ENCODE measurements around the gene SART3.

DNA sequence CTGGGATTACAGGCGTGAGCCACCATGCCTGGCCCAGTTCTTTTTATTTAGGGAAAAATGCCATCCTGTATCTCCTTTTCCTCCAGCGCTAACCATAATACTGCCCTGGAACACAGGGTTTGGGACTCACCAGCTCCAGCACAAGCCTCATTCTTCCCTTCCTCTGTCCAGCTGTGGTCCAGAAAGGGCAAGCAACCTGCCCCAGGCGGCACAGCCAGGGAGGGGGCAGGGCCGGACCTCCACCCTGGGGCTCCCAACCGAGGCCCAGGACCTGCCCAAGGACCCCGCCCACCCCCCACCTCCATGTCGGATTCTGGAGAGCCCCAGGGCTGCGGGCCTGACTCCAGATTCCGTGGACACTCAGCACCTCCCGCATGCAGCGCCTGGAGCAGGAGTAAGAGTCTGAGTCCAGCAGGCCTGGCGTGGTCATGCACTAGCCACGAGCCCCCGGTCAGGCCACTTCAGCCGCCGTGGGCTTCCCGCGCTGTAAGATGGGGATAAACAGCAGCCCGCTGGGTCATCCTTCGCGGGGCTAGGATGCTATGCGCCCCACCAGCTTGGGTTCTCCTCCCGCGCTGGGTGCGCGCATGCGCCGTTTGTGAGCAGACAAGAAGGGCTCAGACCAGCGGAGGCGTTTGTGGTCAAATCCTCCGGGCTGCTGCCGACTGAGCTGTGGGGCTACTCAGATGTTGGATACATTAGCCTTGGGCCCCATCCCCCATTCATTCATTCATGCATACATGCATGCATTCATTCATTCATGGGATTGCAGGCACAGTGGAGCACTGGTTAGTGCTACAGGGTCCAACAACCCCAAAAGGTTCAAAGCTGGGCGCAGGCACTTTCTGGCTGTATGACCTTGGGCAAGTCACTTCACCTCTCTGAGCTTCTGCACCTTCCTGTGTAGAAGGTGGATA is 20.6 kb upstream of the SART3 start:
- TF ChIP-seq POLR2A (IDR thresholded peaks at IDR 0.05; ENCODE audit: low read length), result no peak
- no peak for TF ChIP-seq GATA1 (IDR thresholded peaks at IDR 0.05; ENCODE audit: low read depth, low read length)

All from erythroblast (primary cell).